Duodenal mucosa (tissue), 2 donors: ENCODE measurements around the gene LMNTD2.
"Not testable (repeated sequence)": the region's sequence is repeated elsewhere in the genome, so short reads cannot be mapped to it uniquely, and the experiment has no call there.

Source experiments
- H3K27ac ChIP-seq: one replicate; pipeline ENCODE4 v1.7.0; 2013; ENCODE audit warnings: low read depth, low read length
- H3K27me3 ChIP-seq, 2 donors: one replicate each; pipeline ENCODE4 v1.7.0; 2013; ENCODE audit warnings: low read length in 2 of 2, control low read depth in 1 of 2; ENCODE audit not compliant: insufficient read depth in 2 of 2, control insufficient read depth in 1 of 2
- H3K36me3 ChIP-seq, 2 donors: one replicate each; pipeline ENCODE4 v1.7.0; 2013; ENCODE audit warnings: low read length in 2 of 2, control low read depth in 1 of 2; ENCODE audit not compliant: insufficient read depth in 2 of 2, control insufficient read depth in 1 of 2
- H3K4me1 ChIP-seq, 2 donors: one replicate each; pipeline ENCODE4 v1.7.0; 2013; ENCODE audit warnings: low read length in 2 of 2, control low read depth in 1 of 2; ENCODE audit not compliant: insufficient read depth in 2 of 2, control insufficient read depth in 1 of 2
- H3K4me3 ChIP-seq, 2 donors: one replicate each; pipeline ENCODE4 v1.7.0; 2013; ENCODE audit warnings: low read length in 2 of 2, low read depth in 1 of 2
- H3K9ac ChIP-seq, 2 donors: one replicate each; pipeline ENCODE4 v1.7.0; 2013; ENCODE audit warnings: low read length in 2 of 2, low read depth in 1 of 2
- H3K9me3 ChIP-seq, 2 donors: one replicate each; pipeline ENCODE4 v1.7.0; 2013; ENCODE audit warnings: low read length in 2 of 2, control low read depth in 1 of 2; ENCODE audit not compliant: control insufficient read depth in 1 of 2

LMNTD2 gene

DNA sequence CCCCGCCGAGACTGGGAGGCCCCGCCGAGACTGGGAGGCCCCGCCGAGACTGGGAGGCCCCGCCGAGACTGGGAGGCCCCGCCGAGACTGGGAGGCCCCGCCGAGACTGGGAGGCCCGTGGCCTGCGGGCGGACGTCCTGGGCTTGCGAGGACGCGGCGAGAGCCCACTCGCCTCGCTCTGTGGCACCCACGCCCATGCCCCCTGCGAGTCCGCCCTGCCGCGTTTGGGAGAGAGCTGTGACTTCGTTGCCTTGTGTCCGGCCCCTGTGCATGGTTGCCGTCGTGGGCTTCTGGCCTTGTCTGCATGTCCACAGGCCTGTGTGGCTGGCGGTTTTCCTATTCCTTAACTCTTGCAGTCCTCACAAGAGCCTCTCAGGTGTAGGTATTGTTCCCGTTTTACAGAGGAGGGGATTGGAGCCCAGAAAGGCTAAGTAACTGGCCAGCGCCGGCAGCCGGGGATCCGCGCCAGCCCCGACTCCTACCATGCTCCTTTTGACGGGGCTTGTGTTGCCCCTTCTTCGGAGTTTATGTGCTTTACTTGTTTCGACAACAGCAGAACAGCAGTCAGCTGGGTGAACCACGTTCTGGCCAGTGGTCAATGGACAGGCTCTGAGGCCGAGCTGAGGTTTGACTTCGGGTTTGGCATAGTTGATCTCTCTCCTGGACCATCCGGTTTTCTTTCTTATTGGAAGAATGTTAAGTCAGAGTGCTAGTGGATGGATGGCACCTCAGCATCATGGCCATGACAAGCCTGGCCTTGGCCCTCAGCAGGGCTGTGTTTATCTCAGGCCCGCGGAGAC is 16.5 kb upstream of the LMNTD2 start:
- Histone ChIP-seq H3K27me3 (peaks cover 0 to 7% of the 10 kb centered on the region in 2 donors), H3K9me3 (no peaks in the 10 kb centered on the region), H3K4me1 (peaks cover 38 to 46% of the 10 kb centered on the region in 2 donors), H3K27ac (peak overlapping the region; percentile 51), H3K4me3 (peak overlapping the region; percentile 92 to 97), H3K9ac (peak overlapping the region; percentile 79 to 91), H3K36me3 (peaks cover 0 to 8% of the 10 kb centered on the region in 2 donors)

DNA sequence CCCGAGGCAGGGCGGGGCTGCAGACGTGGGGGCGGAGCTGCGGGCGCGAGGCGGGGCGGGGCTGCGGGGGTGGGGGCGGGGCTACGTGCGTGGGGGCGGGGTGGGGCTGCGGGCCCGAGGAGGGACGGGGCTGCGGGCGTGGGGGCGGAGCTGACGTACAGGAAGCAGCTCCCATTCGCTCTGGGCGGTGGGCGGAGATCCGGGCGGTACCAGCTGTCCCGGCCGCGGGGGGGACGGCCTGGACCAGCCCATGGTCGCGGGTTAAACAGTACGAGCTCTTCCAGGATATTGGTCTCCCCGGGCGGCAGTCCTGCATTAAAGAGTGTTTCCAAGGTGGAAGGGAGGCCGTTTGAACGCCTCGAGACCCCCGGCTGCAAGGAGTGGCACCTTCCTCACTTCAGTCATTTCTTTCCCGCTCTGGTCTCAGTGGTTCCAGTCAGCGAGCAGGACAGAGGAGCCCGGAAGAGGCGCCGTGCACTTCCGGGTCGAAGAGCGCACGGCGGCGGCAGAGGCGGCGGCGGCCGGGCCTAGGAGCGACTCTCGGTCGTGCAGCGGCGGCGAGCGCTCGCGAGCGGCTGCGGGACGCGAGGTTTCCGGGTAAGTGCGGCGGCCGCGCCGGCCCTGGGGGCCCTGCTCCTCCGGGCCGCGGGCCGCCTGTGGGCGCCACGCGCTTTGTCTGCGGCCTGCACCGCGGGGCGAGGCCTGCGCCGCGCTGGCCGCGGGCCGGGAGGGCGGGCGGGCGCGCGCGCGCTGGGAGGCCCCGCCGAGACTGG is 15.6 kb upstream of the LMNTD2 start, which contains the start of gene PHRF1:
TSS of gene PHRF1 (plus strand) at position 475 of the 773 bp plus-strand sequence. CDS start 5,043 bp downstream, outside the sequence.
- peak within 1 kb of the TSS; percentile 92 to 97 for H3K4me3 ChIP-seq
- H3K36me3 ChIP-seq: no peaks in the 10 kb centered on the region
- H3K4me1 ChIP-seq: peaks cover 38 to 46% of the 10 kb centered on the region in 2 donors
- H3K9ac ChIP-seq: peak within 1 kb of the TSS; percentile 90 to 91
- no peaks in the 10 kb centered on the region for H3K9me3 ChIP-seq
- peak within 1 kb of the TSS; percentile 97 for H3K27ac ChIP-seq
- peaks cover 0 to 7% of the 10 kb centered on the region in 2 donors for H3K27me3 ChIP-seq

DNA sequence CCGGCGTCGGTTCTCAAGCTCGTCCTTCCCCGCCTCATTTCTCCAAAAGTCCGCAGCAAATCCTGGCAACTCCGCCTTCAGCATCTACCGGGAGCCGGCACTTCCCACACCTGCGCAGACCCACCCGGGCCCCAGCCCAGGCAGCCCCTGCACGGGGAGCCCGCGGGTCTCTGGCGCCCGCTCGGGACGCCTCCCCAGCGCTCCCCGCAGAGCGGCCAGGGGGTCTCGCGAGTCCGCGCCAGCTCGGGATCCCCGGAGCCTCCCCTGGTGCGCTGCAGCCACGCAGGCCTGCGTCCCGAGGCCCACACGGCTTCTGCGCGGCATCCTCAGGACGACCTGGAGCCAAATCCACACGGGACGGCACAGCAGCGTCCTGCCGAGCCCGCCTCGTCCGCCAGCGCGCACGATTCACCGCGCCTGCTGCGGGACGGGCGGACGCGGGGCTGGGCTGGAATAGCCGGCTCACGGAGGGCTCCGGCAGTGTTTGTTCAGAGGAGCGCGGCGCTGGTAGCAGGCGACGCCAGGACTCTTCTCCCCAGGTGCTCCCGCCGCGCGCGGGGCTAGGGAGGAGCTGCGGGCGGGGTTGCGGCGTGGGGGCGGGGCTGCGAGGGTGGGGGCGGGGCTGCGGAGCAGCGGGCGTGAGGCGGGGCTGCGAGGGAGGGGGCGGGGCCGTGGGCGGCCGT is 14.9 kb upstream of the LMNTD2 start:
- Histone ChIP-seq H3K36me3 (no peaks in the 10 kb centered on the region), H3K27me3 (peaks cover 0 to 7% of the 10 kb centered on the region in 2 donors), H3K9me3 (no peaks in the 10 kb centered on the region), H3K4me3 (peak overlapping the region; percentile 66 to 69), H3K27ac (no peak overlapping the region), H3K9ac (peak overlapping the region; percentile 33 to 54), H3K4me1 (peaks cover 38 to 45% of the 10 kb centered on the region in 2 donors)

DNA sequence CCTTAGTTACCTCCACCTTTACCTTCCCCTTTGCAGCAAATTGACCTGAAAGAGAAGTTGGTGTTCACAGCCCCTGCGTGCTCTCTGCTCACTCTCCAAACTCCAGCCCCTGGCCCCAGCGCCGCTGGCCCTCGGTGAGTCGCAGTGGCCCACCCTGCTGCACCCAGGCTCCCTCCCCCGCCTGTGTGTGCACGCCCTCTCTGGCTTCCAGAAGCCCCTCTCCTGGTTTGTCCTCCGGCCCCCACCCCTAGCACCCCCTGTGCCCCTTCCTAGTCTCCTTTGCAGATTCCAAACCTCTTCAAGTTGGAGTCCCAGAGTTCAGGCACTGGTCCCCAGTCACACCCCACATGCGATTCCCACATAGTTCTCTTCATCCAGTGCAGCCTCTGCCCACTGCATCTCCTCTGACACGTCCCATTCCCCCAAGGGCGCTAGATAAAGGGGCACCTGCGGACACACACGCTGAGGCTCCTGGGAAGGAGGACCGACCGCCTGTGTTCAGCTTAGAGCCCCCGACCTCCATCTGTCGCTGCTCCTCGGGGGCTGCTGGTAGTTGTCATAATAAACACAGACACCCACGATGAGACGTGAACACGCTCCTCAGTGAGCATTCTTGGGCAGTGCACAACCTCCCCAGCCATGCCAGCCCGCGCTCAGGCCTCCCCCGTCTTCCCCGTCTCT is 14.2 kb upstream of the LMNTD2 start:
- H3K9ac ChIP-seq: peak overlapping the region; percentile 33 to 54
- no peaks in the 10 kb centered on the region for H3K36me3 ChIP-seq
- peaks cover 31 to 38% of the 10 kb centered on the region in 2 donors for H3K4me1 ChIP-seq
- peak overlapping the region; percentile 66 to 69 for H3K4me3 ChIP-seq
- H3K27me3 ChIP-seq: peaks cover 0 to 7% of the 10 kb centered on the region in 2 donors
- no peak overlapping the region for H3K27ac ChIP-seq
- H3K9me3 ChIP-seq: no peaks in the 10 kb centered on the region

DNA sequence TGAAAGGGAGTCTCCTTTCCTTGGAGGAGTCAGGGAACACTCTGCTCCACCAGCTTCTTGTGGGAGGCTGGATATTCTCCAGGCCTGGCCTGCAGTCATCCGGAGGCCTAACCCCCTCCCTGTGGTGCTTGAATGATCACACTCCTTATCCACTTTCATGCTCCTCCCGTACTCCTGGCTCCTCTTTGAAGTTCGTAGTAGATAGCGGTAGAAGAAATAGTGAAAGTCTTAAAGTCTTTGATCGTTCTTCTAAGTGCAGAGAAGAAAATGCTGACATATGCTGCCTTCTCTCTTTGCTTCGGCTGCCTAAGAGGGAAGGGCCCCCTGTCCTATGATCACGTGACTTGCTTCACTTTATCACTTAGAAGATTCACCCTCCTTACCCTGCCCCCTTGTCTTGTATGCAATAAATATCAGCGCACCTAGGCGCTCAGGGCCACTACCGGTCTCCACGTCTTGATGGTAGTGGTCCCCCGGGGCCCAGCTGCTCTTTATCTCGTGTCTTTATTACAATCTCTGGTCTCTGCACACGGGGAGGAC is 13.6 kb upstream of the LMNTD2 start:
- not testable (repeated sequence) for H3K9ac ChIP-seq, H3K9me3 ChIP-seq, H3K4me3 ChIP-seq, H3K27me3 ChIP-seq, H3K36me3 ChIP-seq, H3K27ac ChIP-seq
- H3K4me1 ChIP-seq: peaks cover 31 to 36% of the 10 kb centered on the region in 2 donors

DNA sequence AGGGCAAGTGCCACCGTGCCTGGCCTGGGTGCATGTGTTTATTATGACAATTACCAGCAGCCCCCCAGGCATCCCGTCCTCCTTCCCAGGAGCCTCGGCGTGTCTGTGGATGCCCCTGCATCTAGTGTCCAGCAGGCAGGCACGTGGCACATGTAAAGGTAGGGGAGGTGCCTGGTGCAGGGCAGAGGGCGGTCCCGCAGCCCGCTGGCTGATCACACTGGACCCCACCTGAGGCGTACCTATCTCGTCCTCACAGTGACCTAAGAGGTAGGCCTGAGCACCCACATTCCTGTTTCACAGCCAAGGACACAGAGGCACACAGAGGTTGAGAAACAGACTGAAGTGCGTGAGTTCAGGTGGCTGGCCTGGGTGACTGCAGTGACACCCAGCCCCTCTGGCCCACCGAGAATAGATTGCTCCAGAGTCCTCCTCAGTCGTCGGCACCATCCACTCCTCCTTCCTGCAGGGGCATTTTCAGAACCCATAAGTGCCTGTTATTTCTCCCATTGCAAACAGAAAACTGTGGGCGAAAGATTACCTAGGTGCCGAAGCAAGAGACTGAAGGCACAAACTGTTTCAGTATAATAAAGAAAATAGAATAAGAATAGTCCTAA is 12.7 kb upstream of the LMNTD2 start:
- Histone ChIP-seq H3K27me3 (peaks cover 0 to 7% of the 10 kb centered on the region in 2 donors), H3K36me3 (no peaks in the 10 kb centered on the region), H3K4me1 (peaks cover 25 to 30% of the 10 kb centered on the region in 2 donors), H3K4me3 (no peak overlapping the region), H3K27ac (no peak overlapping the region), H3K9ac (no peak overlapping the region), H3K9me3 (no peaks in the 10 kb centered on the region)

DNA sequence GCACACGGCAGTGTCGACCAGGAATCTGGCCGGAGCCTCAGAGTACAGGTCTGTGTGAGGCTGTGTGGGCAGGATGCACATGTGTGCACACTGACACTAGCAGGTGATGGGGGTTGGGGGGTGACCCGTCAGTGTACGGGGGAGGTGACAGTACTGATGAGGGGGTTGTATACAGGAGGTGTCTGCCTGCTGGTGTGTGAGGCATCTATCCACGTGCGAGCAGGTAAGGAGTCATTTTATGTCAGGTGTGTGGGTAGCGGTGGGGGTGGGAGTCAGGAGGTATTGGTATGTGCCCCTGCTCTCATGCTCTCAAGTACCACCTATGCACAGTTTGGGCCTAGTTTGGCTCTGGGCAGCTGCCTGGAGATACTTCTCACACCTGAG is 11.3 kb upstream of the LMNTD2 start:
- Histone ChIP-seq H3K36me3 (no peaks in the 10 kb centered on the region), H3K9ac (no peak overlapping the region), H3K27me3 (peaks cover 0 to 7% of the 10 kb centered on the region in 2 donors), H3K4me1 (peaks cover 13 to 23% of the 10 kb centered on the region in 2 donors), H3K9me3 (no peaks in the 10 kb centered on the region), H3K4me3 (no peak overlapping the region), H3K27ac (no peak overlapping the region)

DNA sequence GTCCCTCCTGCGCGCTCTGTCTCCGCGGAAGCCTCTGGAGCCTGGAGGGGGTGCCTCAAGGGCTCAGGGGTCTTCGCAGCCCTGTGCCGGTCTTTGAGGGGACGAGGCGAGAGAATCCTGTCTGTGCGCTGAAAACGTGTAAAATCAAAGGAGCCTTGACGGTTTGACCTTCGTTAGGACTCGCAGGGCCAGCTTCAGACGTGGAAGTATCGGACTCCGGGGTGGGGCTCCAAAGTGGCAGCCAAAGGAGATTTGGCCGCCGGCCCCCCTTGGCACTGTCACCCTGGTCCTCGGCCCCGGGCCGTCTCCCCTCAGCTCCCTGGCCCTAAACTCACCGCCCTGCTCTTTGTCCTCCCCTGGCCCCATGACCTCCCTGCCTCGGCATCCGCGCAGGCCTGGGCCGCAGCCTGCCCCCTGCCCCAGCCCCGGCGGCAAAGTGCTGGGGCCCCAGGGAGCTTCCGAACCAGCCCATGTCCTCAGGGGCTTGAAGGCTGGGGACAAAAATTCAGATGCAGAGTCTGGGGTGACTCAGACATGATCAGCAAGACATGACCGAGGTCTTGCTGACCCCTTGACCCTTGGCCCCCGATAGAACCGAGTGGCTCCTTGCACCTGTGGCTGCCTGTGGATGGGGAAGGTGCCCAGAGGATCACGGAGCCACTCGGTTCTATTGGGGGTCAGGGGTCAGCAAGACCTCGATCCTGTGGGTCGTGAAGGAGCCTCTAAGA is 8.8 kb upstream of the LMNTD2 start:
- Histone ChIP-seq H3K4me3 (peak overlapping the region; percentile 61 to 70), H3K4me1 (peaks cover 8 to 14% of the 10 kb centered on the region in 2 donors), H3K27me3 (no peaks in the 10 kb centered on the region), H3K9me3 (no peaks in the 10 kb centered on the region), H3K9ac (peak overlapping the region; percentile 75 to 85), H3K36me3 (peaks cover 0 to 1% of the 10 kb centered on the region in 2 donors), H3K27ac (peak overlapping the region; percentile 15)
